Endothelial cell of hepatic sinusoid (primary cell): ENCODE results near the gene ARL8A.
"Not testable (repeated sequence)": the region's sequence is repeated elsewhere in the genome, so short reads cannot be mapped to it uniquely, and the experiment has no call there.

Experiments used
- in situ Hi-C: cut with HindIII; loops from 2 replicates; pipeline ENCODE4 v1.10.0; 2017; ENCODE audit warnings: low sequenced_read_pairs

ARL8A gene

GRCh38 chr1:202176949-202177927 is 32.7 kb upstream of the ARL8A start:
- in situ Hi-C loops: no loop called here

- in situ Hi-C loops: no loop called here
Measured at GRCh38 chr1:202173993-202174392, 29.5 kb upstream of the ARL8A start.

DNA sequence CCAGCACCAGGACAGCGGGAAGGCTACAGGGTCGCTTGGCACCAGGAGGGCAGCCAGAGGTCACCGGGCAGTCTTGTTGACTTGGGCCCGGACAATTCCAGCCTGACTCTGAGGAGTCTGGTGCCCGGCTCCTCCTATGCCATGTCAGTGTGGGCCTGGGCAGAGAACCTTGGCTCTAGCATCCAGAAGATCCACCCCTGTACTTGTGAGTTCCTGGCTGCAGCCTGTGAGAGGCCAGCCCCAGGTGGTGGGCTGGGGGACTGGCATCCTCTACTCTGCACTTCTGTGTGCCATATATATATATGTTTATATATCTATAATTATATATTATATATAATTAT is 27.4 kb upstream of the ARL8A start:
- in situ Hi-C loops: no loop called here

- in situ Hi-C loops: no loop called here
Measured at GRCh38 chr1:202171292-202172014, 26.9 kb upstream of the ARL8A start.

DNA sequence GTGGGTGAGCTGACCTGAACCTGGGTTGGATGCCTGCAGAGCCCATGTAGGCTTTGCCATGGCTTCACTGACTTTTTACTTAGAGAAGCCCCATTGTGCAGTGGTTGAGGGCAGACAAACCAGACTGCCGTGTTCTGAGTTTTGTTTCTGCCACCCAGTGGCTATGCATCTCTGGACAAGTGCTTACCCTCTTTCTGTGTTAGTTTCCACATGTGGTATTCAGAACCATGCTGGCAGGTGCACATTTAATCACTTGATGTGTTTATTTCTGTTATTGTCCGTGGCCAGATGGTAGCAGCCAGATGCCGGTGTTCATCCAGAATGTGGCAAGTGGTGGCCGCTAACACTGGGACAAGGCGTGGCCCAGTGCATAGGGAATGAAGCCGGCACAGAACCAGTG is 26.2 kb upstream of the ARL8A start:
- in situ Hi-C loops: no loop called here

GRCh38 chr1:202168861-202169260 is 24.3 kb upstream of the ARL8A start:
- in situ Hi-C loops: no loop called here

- in situ Hi-C loops: no loop called here
Measured at GRCh38 chr1:202167708-202168415, 23.3 kb upstream of the ARL8A start.

DNA sequence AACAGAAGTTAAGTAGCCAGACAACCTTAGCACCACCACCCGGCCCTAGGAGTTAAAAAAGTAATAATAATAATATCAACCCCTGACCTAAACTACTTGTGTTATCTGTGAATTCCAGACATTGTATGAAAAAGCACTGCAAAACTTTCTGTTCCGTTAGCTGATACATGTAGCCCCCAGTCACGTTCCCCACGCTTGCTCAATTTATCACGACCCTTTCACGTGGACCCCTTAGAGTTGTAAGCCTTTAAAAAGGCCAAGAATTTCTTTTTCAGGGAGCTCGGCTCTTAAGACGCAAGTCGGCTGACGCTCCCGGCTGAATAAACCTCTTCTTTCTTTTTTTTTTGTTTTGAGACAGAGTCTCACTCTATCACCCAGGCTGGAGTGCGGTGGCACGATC is 22.5 kb upstream of the ARL8A start:
- in situ Hi-C loops: not testable (repeated sequence)

DNA sequence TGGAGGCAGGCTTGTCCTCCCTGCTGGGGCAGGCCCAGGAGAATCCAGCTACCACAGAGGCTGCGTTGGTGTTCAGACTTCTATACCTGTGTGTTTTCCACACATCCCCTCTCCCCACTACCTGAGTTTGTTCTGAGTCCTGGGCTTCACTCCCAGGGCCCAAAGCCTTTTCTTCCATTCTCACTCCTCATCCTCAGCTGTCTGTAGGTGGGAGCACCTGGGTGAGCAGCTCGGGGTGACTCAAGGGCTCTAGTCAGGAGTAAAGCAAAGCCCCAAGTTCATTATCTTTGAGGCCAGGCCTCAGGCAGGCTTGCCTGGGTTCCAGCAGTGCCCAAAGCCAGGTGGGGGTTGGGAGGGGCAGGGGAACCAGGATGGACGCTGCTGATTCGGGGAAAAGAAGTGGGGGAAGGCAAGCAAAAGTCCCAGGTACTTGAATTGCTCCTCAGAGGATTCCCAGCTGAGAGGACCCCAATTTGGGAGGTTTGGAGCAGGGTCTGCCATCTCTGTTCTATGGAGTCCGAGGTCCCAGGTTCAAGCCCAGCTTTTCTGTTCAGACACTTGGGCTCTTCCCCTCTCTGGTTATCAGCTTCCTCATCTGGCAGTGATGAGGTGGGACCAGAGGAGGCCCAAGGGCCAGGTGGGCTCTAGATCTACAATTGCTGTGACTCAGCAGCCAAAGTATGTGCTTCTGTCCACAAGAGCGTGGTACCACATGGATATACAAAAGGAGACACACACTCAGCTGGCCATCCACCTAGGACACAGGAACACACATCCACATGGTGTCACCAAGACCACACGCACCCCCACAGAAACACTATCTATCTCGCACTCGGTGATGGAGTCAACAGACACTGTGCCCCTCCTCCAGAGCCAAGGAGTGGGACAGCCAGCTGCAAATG is 21.7 kb upstream of the ARL8A start:
- in situ Hi-C loops: no loop called here

GRCh38 chr1:202165267-202165941 is 20.9 kb upstream of the ARL8A start:
- in situ Hi-C loops: no loop called here

GRCh38 chr1:202164271-202165037 is 19.9 kb upstream of the ARL8A start:
- in situ Hi-C loops: loop anchor here (5.0 kb wide), 1 partner anchor 48 kb away; no protein-coding TSS in a partner anchor

GRCh38 chr1:202163281-202164270 is 19.0 kb upstream of the ARL8A start:
- in situ Hi-C loops: loop anchor here (5.0 kb wide), 1 partner anchor 49 kb away; no protein-coding TSS in a partner anchor

GRCh38 chr1:202162418-202163280 is 18.1 kb upstream of the ARL8A start:
- in situ Hi-C loops: loop anchor here (5.0 kb wide), 1 partner anchor 50 kb away; no protein-coding TSS in a partner anchor

- in situ Hi-C loops: loop anchor here (5.0 kb wide), 1 partner anchor 50 kb away; no protein-coding TSS in a partner anchor
Measured at GRCh38 chr1:202162047-202162417, 17.5 kb upstream of the ARL8A start.

DNA sequence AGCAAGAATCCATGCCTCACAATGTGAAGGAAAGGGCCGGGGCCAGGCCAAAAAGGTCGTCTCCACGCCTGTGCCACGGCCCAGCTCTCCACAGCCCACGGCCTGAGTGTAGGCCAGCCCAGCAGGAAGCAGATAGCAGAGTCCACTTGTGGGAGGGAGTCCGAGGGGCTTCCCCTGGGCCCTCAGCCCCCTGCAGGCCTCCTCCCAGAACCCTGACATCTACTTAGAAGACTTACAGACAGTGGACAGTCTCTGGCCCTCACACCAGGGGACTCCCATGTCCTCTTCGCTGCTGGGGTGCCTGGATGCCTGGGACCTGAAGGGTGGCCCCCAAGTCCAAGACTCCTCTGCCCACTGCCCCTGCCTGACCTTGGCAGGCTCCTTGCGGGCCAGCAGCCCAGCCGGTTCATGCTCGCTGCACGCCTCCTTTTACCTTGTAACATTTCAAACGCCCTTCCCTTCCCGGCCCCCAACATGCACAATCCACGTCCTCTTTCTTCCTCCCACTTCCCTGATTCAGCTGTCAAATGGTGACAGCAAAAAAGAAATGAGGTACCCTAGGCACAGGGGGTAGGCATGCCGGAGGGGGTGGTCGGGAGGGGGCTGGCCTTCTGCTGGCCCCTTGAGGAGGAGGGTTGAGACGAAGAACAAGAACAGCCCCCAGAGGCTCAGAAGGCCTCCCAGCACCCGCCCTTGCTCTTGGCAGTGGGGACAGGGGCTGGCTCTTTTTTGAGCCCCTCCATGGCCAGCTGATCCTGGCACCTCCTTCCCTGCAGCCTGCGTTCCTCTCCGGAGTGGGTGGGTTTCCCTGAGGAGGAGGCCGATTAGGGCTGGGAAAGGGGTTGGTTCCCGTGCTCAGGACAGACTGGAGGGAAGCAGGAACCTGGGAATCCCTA is 16.9 kb upstream of the ARL8A start:
- in situ Hi-C loops: loop anchor here (5.0 kb wide), 1 partner anchor 51 kb away; no protein-coding TSS in a partner anchor
